ENCODE measurements around the gene CXCL5.

CXCL5 gene

GRCh38 chr4:74039315-74039763 lies 40.9 kb upstream of the CXCL5 start:
- TF ChIP-seq, protein P1, sequence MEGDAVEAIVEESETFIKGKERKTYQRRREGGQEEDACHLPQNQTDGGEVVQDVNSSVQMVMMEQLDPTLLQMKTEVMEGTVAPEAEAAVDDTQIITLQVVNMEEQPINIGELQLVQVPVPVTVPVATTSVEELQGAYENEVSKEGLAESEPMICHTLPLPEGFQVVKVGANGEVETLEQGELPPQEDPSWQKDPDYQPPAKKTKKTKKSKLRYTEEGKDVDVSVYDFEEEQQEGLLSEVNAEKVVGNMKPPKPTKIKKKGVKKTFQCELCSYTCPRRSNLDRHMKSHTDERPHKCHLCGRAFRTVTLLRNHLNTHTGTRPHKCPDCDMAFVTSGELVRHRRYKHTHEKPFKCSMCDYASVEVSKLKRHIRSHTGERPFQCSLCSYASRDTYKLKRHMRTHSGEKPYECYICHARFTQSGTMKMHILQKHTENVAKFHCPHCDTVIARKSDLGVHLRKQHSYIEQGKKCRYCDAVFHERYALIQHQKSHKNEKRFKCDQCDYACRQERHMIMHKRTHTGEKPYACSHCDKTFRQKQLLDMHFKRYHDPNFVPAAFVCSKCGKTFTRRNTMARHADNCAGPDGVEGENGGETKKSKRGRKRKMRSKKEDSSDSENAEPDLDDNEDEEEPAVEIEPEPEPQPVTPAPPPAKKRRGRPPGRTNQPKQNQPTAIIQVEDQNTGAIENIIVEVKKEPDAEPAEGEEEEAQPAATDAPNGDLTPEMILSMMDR (IDR thresholded peaks at IDR 0.05; ENCODE audit: borderline replicate concordance, insufficient read depth, low read depth, low read length) = no peak
- no peak overlapping the region for H3K4me3 ChIP-seq (ENCODE audit: low read depth, low read length)

DNA sequence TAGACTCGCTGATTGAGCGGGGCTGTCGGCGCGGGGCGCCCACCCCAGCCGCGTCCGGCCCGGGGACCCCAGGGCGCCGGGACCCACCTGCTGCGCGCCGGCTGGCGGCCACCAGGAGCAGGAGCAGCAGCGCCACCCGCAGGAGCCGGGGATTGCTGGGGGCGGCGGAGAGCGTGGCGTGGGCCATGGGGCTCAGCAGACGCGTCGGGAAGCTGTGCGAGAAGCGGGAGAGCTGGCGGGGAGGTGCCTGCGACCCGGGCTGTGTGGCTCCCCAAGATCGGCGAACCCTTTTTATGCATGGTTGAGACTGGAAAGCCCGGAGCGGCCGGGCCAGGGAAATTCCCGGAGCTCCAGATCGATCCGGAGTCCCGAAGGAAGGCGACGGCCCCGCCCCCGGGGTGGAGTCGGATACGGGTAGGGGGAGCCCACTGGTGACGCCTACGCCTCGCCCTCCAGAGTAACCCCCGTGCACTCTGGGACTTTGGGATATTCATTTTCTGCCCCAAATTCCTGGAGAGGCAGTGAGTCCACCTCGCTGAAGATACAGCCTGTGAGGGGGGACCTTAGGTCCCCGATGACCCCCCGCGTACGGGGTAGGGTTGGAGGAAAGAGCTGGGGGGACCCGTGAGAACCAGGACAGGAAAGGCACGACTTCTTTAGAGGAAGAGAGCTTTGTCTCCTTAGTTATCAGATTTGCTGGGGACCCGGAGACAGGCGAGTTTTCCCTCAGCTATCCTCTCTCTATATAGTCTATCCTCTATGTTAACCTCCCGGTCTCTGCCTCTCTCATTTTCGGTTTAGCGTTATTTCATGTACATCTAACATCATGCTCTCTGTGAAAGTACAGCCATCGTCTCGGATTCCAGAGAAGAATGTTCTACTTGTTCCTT lies 40.2 kb upstream of the CXCL5 start, which contains the start of gene CXCL3:
Gene CXCL3 (minus strand): TSS at position 265 of the 890 bp plus-strand sequence. CDS start 78 bp downstream, at position 187.
- TF ChIP-seq, protein P1 (IDR thresholded peaks at IDR 0.05; ENCODE audit: borderline replicate concordance, insufficient read depth, low read depth, low read length) = no peak
- H3K4me3 ChIP-seq (ENCODE audit: low read depth, low read length) = peak within 1 kb of the TSS; percentile 49

GRCh38 chr4:74038086-74038424 lies 39.6 kb upstream of the CXCL5 start:
- H3K4me3 ChIP-seq (ENCODE audit: low read depth, low read length) = peak overlapping the region; percentile 49
- TF ChIP-seq, protein P1 (IDR thresholded peaks at IDR 0.05; ENCODE audit: borderline replicate concordance, insufficient read depth, low read depth, low read length) = no peak

GRCh38 chr4:74037076-74037955 lies 38.8 kb upstream of the CXCL5 start:
- TF ChIP-seq, protein P1 (IDR thresholded peaks at IDR 0.05; ENCODE audit: borderline replicate concordance, insufficient read depth, low read depth, low read length) = no peak
- H3K4me3 ChIP-seq (ENCODE audit: low read depth, low read length) = no peak overlapping the region

DNA sequence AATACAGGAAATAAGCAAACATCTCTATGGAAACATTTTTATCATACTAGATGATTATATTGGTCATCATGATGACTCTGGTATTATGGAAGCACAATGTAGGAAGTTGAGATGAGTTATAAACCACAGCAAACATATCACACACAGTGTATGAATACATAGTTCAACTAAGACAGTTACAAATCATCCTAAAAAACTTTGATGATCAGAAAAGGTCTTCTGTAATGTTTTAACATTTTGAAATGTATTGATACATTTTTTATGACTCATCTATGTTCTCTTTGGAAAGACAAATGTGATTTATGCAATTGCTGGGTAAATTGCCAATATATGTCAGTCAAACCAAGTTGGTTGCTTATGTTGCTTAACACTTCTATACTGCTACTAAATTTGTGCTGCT lies 35.3 kb upstream of the CXCL5 start:
- no peak overlapping the region for H3K4me3 ChIP-seq (ENCODE audit: low read depth, low read length)
- TF ChIP-seq, protein P1 (IDR thresholded peaks at IDR 0.05; ENCODE audit: borderline replicate concordance, insufficient read depth, low read depth, low read length) = no peak

- H3K4me3 ChIP-seq (ENCODE audit: low read depth, low read length) = no peak overlapping the region
- TF ChIP-seq, protein P1 (IDR thresholded peaks at IDR 0.05; ENCODE audit: borderline replicate concordance, insufficient read depth, low read depth, low read length) = no peak
Measured at GRCh38 chr4:74032064-74032463, 33.6 kb upstream of the CXCL5 start.
